Neural cell (in vitro differentiated cells): Measurements from ENCODE around the gene SCTR. TPM values are rescaled to one million over a fixed set of nuclear protein-coding genes. Genes with fewer than 3 reads are reported as not detected.

ENCODE experiments used
- H2AFZ ChIP-seq: fragments of 200-600, 300-800 bp; sonication (generic), shearing (Covaris generic); 2 replicates; pipeline ENCODE4 v1.6.0; 2014; ENCODE audit warnings: low read depth, mild to moderate bottlenecking, antibody characterized with exemption, low read length, moderate library complexity
- H3F3A ChIP-seq: fragments of 200-600 bp; shearing (Covaris generic); 2 replicates; pipeline ENCODE4 v1.6.1; 2016; ENCODE audit warnings: mild to moderate bottlenecking, moderate library complexity, mixed read lengths, antibody characterized with exemption, low read length; ENCODE audit not compliant: insufficient read depth, poor library complexity, severe bottlenecking
- H3K27ac ChIP-seq: fragments of 200-600, 300-800 bp; sonication (generic), shearing (Covaris generic); 2 replicates; pipeline ENCODE4 v1.5.1; 2014; ENCODE audit warnings: mild to moderate bottlenecking, low read length, moderate library complexity
- H3K27me3 ChIP-seq: fragments of 300-800, 200-600 bp; sonication (generic), shearing (Covaris generic); 2 replicates; pipeline ENCODE4 v1.6.0; 2014; ENCODE audit warnings: mild to moderate bottlenecking, low read depth, low read length, moderate library complexity; ENCODE audit not compliant: insufficient read depth
- H3K36me3 ChIP-seq: fragments of 300-800, 200-600 bp; sonication (generic), shearing (Covaris generic); 2 replicates; pipeline ENCODE4 v1.5.1; 2014; ENCODE audit warnings: mild to moderate bottlenecking, antibody characterized with exemption, low read length, moderate library complexity; ENCODE audit not compliant: insufficient read depth
- H3K4me2 ChIP-seq: fragments of 300-800, 200-600 bp; sonication (generic), shearing (Covaris generic); 2 replicates; pipeline ENCODE4 v1.6.0; 2014; ENCODE audit warnings: mild to moderate bottlenecking, low read length
- H3K4me3 ChIP-seq: fragments of 300-800, 200-600 bp; sonication (generic), shearing (Covaris generic); 2 replicates; pipeline ENCODE4 v1.5.1; 2014; ENCODE audit warnings: mild to moderate bottlenecking, low read length, moderate library complexity
- H3K79me2 ChIP-seq: fragments of 200-600 bp; shearing (Covaris generic); replicated peaks from 2 replicates; pipeline ENCODE4 v1.6.0; 2014; ENCODE audit warnings: mild to moderate bottlenecking, low read length, moderate library complexity; ENCODE audit not compliant: insufficient read depth
- H3K9ac ChIP-seq: fragments of 300-800, 200-600 bp; sonication (generic), shearing (Covaris generic); 2 replicates; pipeline ENCODE4 v1.6.1; 2016; ENCODE audit warnings: mild to moderate bottlenecking, low read length, mixed read lengths
- H3K9me2 ChIP-seq: fragments of 200-600 bp; shearing (Covaris generic); 2 replicates; pipeline ENCODE4 v1.6.1; 2016; ENCODE audit warnings: mild to moderate bottlenecking, low read length, mixed read lengths; ENCODE audit not compliant: insufficient read depth
- H3K9me3 ChIP-seq: fragments of 200-600, 300-800 bp; sonication (generic), shearing (Covaris generic); 2 replicates; pipeline ENCODE4 v1.6.1; 2016; ENCODE audit warnings: mild to moderate bottlenecking, mixed run types, low read length, moderate library complexity, mixed read lengths
- H4K20me1 ChIP-seq: fragments of 200-600 bp; shearing (Covaris generic); 2 replicates; pipeline ENCODE4 v1.6.1; 2016; ENCODE audit warnings: mild to moderate bottlenecking, mixed run types; ENCODE audit not compliant: insufficient read depth
- CTCF ChIP-seq: fragments of 450-650 bp; IDR thresholded peaks from 2 replicates; pipeline ENCODE4 v1.5.1; 2014; ENCODE audit warnings: antibody characterized with exemption, mild to moderate bottlenecking, moderate library complexity; ENCODE audit not compliant: poor library complexity, severe bottlenecking
- EP300 ChIP-seq: fragments of 450-650 bp; conservative IDR thresholded peaks from 2 replicates; pipeline ENCODE4 v1.6.1; 2014; ENCODE audit warnings: antibody characterized with exemption, mild to moderate bottlenecking, moderate library complexity; ENCODE audit not compliant: poor library complexity, severe bottlenecking
- EZH2 ChIP-seq: fragments of 200-600, 300-800 bp; shearing (Covaris generic), sonication (generic); IDR thresholded peaks from 2 replicates; pipeline ENCODE4 v1.6.1; 2014; ENCODE audit warnings: antibody characterized with exemption, low read length, borderline replicate concordance, mild to moderate bottlenecking; ENCODE audit not compliant: insufficient read depth, poor library complexity, severe bottlenecking
- MXI1 ChIP-seq: fragments of 450-650 bp; conservative IDR thresholded peaks from 2 replicates; pipeline ENCODE4 v1.6.1; 2014; ENCODE audit warnings: antibody characterized with exemption, mild to moderate bottlenecking; ENCODE audit not compliant: poor library complexity, severe bottlenecking
- POLR2AphosphoS5 ChIP-seq: IDR thresholded peaks from 2 replicates; pipeline ENCODE4 v1.6.1; 2012
- RAD21 ChIP-seq: fragments of 450-650 bp; conservative IDR thresholded peaks from 2 replicates; pipeline ENCODE4 v1.6.1; 2014; ENCODE audit warnings: antibody characterized with exemption, mild to moderate bottlenecking, moderate library complexity
- REST ChIP-seq: IDR thresholded peaks from 2 replicates; pipeline ENCODE4 v1.6.1; 2012; ENCODE audit warnings: borderline replicate concordance
- SMC3 ChIP-seq: fragments of 450-650 bp; conservative IDR thresholded peaks from 2 replicates; pipeline ENCODE4 v1.6.1; 2014; ENCODE audit warnings: antibody characterized with exemption, mild to moderate bottlenecking, moderate library complexity; ENCODE audit not compliant: poor library complexity
- TAF1 ChIP-seq: IDR thresholded peaks from 2 replicates; pipeline ENCODE4 v1.6.1; 2012; ENCODE audit warnings: low read depth
- polyA plus RNA-seq: library from polyadenylated mRNA; depleted of rRNA; stranded (reverse); fragments of >200 nt; gene quantifications from 2 replicates; pipeline ENCODE4 v1.2.3, GENCODE V29; 2014

Gene SCTR
- polyA plus RNA-seq, 1 donor from 2014 or later: 0.12 TPM

DNA sequence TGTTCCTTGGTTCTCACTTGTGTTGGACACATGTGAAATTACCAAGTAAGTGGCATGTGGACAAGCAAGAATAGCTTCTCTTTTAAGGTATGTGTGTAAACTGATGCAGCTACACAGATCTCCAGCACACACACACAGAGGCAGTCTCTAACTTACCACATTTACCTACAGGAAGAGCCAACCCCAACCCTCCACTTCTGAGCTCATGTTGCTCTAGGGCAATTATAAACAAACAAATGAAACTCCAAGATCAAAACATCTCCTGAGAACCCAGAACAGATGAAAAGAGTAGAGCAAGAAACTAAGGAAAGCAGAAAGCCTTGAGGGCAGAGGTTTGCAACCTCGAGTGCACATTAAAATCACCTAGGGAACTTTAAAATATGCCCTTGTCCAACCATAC, 108.7 kb downstream of the SCTR start (continued):
- no peak for TF ChIP-seq CTCF

DNA sequence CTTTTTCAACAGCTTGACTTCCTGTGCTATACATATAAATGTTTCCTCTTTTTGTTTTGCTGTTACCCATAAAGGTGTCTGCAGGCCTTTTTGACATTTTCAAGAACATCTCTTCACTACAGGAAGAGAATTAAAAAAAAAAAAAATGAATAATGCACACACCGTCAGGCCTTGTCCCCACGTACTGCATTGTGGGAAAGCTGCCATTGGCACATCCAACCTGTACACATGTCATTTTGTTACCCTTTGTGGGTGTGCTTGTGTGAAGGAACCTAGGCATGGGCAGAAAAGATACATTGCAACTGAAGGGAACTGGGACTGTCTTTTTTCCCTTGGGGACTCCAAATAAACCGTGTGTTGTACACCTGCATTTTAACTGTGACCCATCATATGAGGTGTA, 109.4 kb downstream of the SCTR start:
- no peaks in the 10 kb centered on the region for H4K20me1 ChIP-seq
- no peak for TF ChIP-seq MXI1
- TF ChIP-seq EP300: no peak
- TF ChIP-seq REST: no peak
- no peak for TF ChIP-seq SMC3
- no peak for TF ChIP-seq RAD21
- no peak for TF ChIP-seq TAF1
- no peak for TF ChIP-seq POLR2AphosphoS5
- no peak for TF ChIP-seq EZH2
- H3K27ac ChIP-seq: no peak overlapping the region
- H3K9me3 ChIP-seq: no peaks in the 10 kb centered on the region
- no peak overlapping the region for H3K4me2 ChIP-seq
- H3K27me3 ChIP-seq: no peaks in the 10 kb centered on the region
- H2AFZ ChIP-seq: no peak overlapping the region
- no peak overlapping the region for H3K4me3 ChIP-seq
- no peaks in the 10 kb centered on the region for H3K36me3 ChIP-seq
- H3K9ac ChIP-seq: no peak overlapping the region
- H3K79me2 ChIP-seq: no peaks in the 10 kb centered on the region
- no peaks in the 10 kb centered on the region for H3F3A ChIP-seq
- H3K9me2 ChIP-seq: no peaks in the 10 kb centered on the region

- Histone ChIP-seq H3K9ac (no peak overlapping the region), H3K9me2 (no peaks in the 10 kb centered on the region), H3K9me3 (no peaks in the 10 kb centered on the region), H4K20me1 (no peaks in the 10 kb centered on the region), H3K27ac (no peak overlapping the region), H3F3A (no peaks in the 10 kb centered on the region), H3K79me2 (no peaks in the 10 kb centered on the region), H3K4me3 (no peak overlapping the region), H3K4me2 (no peak overlapping the region), H3K27me3 (no peaks in the 10 kb centered on the region), H2AFZ (no peak overlapping the region), H3K36me3 (no peaks in the 10 kb centered on the region)
- no peak for TF ChIP-seq RAD21
- no peak for TF ChIP-seq EZH2
- TF ChIP-seq MXI1: no peak
- TF ChIP-seq EP300: no peak
Observed at GRCh38 chr2:119409506-119409905, 114.8 kb downstream of the SCTR start.
